ENCODE data around the gene OR6K2. TPM values are rescaled to one million over a fixed set of nuclear protein-coding genes. Genes with fewer than 3 reads are reported as not detected.

The OR6K2 gene
- total and polyA plus RNA-seq, 10 of the 15 experiments (the other 5 are each of a cell fraction or from before 2014, with no cell fraction given) = not detected

- TF ChIP-seq E2F4 (IDR thresholded peaks at IDR 0.05; ENCODE audit: low read depth, low read length) (no peak), ATF2 (IDR thresholded peaks at IDR 0.05; ENCODE audit: low read length) (peak; percentile 93), FOXM1 (IDR thresholded peaks at IDR 0.05; ENCODE audit: low read depth, low read length) (peak; percentile 58; the same call in 1 of the 2 replicates), BCL11A (IDR thresholded peaks at IDR 0.05; ENCODE audit: low read depth, low read length) (peak; percentile 22; the same call in 1 of the 2 replicates)
Observed at GRCh38 chr1:158716335-158716734, 15.9 kb upstream of the OR6K2 start (continued).

GRCh38 chr1:158714754-158715153 lies 14.3 kb upstream of the OR6K2 start:
- FAIRE-seq (no peak), ATAC-seq (0 out of 3 replicates have a peak, but pooled peaks have one; percentile 26), DNase-seq (ENCODE audit: low read depth, low spot score) (no peak)
- BruUV-seq (replicated peaks) = no TSS peak
- in situ Hi-C loops (cut with MboI) (no loop called here), intact Hi-C loops (cut with micrococcal nuclease; ENCODE audit: unreplicated experiment) (no loop called here)
- ChIA-PET SMC1A (ENCODE audit: uncharacterized antibody, unreplicated experiment) (no interaction called here), CTCF (no interaction called here), POLR2A (no interaction called here), RAD21 (ENCODE audit: unreplicated experiment) (no interaction called here)
- H3K27me3 ChIP-seq (replicated peaks in 1 of 2; ENCODE audit: control insufficient read depth in 2 of 2, insufficient read depth in 2 of 2, low read length in 1 of 2) = no peaks in the 10 kb centered on the region
- TF ChIP-seq NFXL1 (IDR thresholded peaks at IDR 0.05; ENCODE audit: borderline replicate concordance) (no peak), RUNX3 (IDR thresholded peaks at IDR 0.05; ENCODE audit: low read length) (no peak), SPI1 (IDR thresholded peaks at IDR 0.05; ENCODE audit: borderline replicate concordance, insufficient read depth, low read depth, low read length) (no peak), CREM (IDR thresholded peaks at IDR 0.05; ENCODE audit: low read depth) (no peak), ASH2L (IDR thresholded peaks at IDR 0.05; ENCODE audit: borderline replicate concordance, low read depth) (no peak), ZNF687 (IDR thresholded peaks at IDR 0.05) (no peak)
- no peaks in the 10 kb centered on the region for H3K36me3 ChIP-seq (ENCODE audit: control insufficient read depth in 2 of 2, insufficient read depth in 2 of 2, low read length in 1 of 2)
- no peak overlapping the region for H2AFZ ChIP-seq (ENCODE audit: control insufficient read depth, low read depth, low read length)
- no peak overlapping the region for H3K27ac ChIP-seq (ENCODE audit: control insufficient read depth, insufficient read depth)
- no peaks in the 10 kb centered on the region for H4K20me1 ChIP-seq (ENCODE audit: control insufficient read depth, insufficient read depth)
- H3K4me3 ChIP-seq = no peak overlapping the region
- H3K4me2 ChIP-seq (ENCODE audit: control insufficient read depth, insufficient read depth) = no peak overlapping the region
- 0% methylated on average over 1 of the region's 1 CpG for WGBS (ENCODE audit: insufficient coverage, insufficient replicate concordance, low lambda C conversion rate, missing lambda C conversion rate)
- H3K79me2 ChIP-seq (ENCODE audit: control insufficient read depth, insufficient read depth, low read length) = no peaks in the 10 kb centered on the region
- H3K9ac ChIP-seq (ENCODE audit: control insufficient read depth, insufficient read depth, low read length) = no peak overlapping the region
- H3K9me3 ChIP-seq (replicated peaks; ENCODE audit: control insufficient read depth, insufficient read depth, low read length) = no peaks in the 10 kb centered on the region
- H3K4me1 ChIP-seq (ENCODE audit: control insufficient read depth, insufficient read depth, low read length) = no peaks in the 10 kb centered on the region
